ENCODE data around the gene DTX1. TPM values are rescaled to one million over a fixed set of nuclear protein-coding genes. Genes with fewer than 3 reads are reported as not detected.

Gene DTX1
- total and polyA plus RNA-seq, 2 of the 13 experiments (the other 11 are each of a cell fraction or from before 2014, with no cell fraction given) = not detected

DNA sequence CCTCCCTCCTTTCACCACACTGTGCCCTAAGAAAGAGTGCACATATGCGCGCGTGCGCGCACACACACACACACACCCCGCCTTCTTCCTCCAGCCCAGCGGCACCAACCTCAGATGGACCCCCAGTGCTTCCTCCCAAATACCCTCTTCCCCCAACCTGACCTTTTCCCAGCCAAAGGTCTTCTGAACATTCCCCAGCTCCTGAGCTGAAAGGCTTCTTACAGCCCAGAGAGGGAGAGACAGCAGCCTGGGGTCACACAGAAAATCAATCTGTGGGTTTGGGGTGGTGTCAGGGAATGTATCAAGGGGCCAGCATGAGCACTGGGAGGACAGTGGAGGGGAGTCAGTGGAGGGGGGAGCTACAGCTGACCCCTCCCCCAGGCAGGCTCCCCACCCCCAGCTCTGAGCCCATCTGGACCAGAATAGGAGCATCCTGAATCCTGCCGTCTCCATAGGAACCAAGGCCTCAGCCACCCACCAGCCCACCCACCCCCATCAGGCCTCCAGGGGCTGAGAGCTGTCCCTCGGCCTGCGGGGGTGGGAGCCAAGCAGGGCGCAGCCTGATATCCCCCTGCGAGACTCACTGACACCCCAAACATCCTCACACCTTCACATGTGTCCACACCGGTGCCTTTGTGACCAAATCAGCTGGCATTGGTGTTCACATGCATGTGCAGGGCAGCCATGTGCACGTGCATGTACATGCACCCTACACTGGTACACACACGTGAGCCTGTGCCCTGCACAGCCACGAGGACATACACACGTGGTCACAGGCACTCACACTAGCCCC, 73.3 kb downstream of the DTX1 start (continued):
- TF ChIP-seq, protein P1, sequence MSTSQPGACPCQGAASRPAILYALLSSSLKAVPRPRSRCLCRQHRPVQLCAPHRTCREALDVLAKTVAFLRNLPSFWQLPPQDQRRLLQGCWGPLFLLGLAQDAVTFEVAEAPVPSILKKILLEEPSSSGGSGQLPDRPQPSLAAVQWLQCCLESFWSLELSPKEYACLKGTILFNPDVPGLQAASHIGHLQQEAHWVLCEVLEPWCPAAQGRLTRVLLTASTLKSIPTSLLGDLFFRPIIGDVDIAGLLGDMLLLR (CRISPR knock-in tag; IDR thresholded peaks at IDR 0.05) = no peak
- TF ChIP-seq HNRNPL (IDR thresholded peaks at IDR 0.05; ENCODE audit: low read depth, low read length) (no peak), ZSCAN12 (CRISPR knock-in tag; IDR thresholded peaks at IDR 0.05) (no peak), SOX5 (CRISPR knock-in tag; IDR thresholded peaks at IDR 0.05; ENCODE audit: borderline replicate concordance) (no peak)

DNA sequence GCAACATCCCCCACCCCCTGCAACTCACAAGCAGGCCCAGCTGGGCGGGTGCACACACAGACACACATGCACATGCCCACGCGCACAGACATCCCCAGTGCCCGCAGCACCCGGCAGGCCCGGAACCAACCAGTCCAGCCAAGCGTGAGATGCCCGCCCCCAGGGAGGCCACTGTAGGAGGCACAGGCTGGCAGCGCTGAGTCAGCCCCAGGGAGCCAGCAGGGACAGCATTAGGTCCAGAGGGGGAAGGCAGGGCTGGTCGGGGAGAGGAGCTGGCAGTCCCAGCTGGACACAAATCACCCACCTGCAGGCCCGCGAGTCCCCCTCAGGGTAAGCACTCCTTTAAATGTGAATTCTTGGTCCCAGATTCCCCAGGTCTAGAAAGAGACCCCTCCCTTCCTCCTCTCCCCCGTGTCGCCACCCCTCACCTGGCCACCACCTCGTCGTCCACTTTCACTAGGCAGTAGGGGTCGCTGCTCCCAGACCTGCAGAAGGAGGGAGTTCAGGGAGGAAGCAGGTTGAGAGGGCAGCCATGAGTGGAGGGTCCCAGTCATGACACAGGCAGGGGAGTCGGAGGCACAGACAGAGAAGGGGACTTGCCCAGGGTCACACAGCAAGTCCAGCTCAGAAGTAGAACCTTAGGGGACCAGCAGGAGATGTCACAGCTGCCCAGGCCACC, 74.1 kb downstream of the DTX1 start:
- Histone ChIP-seq H2AFZ (ENCODE audit: low read length) (no peak overlapping the region), H3K4me3 (replicated peaks in 1 of 3; ENCODE audit: insufficient read depth in 1 of 3, low read depth in 2 of 3, low read length in 3 of 3) (no peak overlapping the region), H3K9ac (ENCODE audit: insufficient read depth, low read depth, low read length) (no peak overlapping the region), H3K4me2 (ENCODE audit: low read depth, low read length) (no peak overlapping the region), H3K27me3 (ENCODE audit: control insufficient read depth in 1 of 2, insufficient read depth in 2 of 2, low read length in 2 of 2) (peaks cover 2 to 7% of the 10 kb centered on the region in 2 experiments; a peak in 1 of 5 replicates), H3K4me1 (ENCODE audit: insufficient read depth, low read length) (no peaks in the 10 kb centered on the region), H3K27ac (ENCODE audit: extremely low read length, insufficient read depth, low read length) (no peak overlapping the region), H4K20me1 (ENCODE audit: insufficient read depth, low read length) (no peaks in the 10 kb centered on the region), H3K79me2 (ENCODE audit: insufficient read depth, low read length) (no peaks in the 10 kb centered on the region), H3K36me3 (replicated peaks in 1 of 2; ENCODE audit: control insufficient read depth in 1 of 2, insufficient read depth in 2 of 2, low read length in 2 of 2) (no peaks in the 10 kb centered on the region), H3K9me3 (ENCODE audit: low read length) (no peaks in the 10 kb centered on the region)
- WGBS (ENCODE audit: low lambda C conversion rate) = 19% methylated on average over 6 of the region's 18 CpGs
- intact Hi-C loops (cut with micrococcal nuclease; ENCODE audit: unreplicated experiment) = no loop called here
- DNase-seq (ENCODE audit: low spot score) (peak; percentile 29), ATAC-seq (peak; percentile 71), FAIRE-seq (no peak)
- in situ Hi-C loops (cut with HindIII; ENCODE audit: extremely low pct_ligation_motif_present, low pct_unique_long_range_greater_than_20kb) = no loop called here
- no TSS peak for BruUV-seq (replicated peaks)
- POLR2A ChIA-PET = no interaction called here
- TF ChIP-seq ZBTB8A (CRISPR knock-in tag; IDR thresholded peaks at IDR 0.05; ENCODE audit: borderline replicate concordance, low read depth) (no peak), YY1 (IDR thresholded peaks at IDR 0.05; ENCODE audit: insufficient read depth, insufficient replicate concordance, low read depth, low read length) (peak; percentile 32), ASH2L (IDR thresholded peaks at IDR 0.05; ENCODE audit: insufficient read length, low read depth, low read length) (no peak)
- TF ChIP-seq, protein P2, sequence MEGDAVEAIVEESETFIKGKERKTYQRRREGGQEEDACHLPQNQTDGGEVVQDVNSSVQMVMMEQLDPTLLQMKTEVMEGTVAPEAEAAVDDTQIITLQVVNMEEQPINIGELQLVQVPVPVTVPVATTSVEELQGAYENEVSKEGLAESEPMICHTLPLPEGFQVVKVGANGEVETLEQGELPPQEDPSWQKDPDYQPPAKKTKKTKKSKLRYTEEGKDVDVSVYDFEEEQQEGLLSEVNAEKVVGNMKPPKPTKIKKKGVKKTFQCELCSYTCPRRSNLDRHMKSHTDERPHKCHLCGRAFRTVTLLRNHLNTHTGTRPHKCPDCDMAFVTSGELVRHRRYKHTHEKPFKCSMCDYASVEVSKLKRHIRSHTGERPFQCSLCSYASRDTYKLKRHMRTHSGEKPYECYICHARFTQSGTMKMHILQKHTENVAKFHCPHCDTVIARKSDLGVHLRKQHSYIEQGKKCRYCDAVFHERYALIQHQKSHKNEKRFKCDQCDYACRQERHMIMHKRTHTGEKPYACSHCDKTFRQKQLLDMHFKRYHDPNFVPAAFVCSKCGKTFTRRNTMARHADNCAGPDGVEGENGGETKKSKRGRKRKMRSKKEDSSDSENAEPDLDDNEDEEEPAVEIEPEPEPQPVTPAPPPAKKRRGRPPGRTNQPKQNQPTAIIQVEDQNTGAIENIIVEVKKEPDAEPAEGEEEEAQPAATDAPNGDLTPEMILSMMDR (CRISPR knock-in tag; IDR thresholded peaks at IDR 0.05) = peak; percentile 78
- CTCF ChIA-PET (ENCODE audit: low intra/inter-chr PET ratio, low total read pairs) = no interaction called here

All from HepG2 (cell line).